Tibial nerve (tissue), 3 donors: Measurements from ENCODE around the gene IQGAP2.

Experiments used
- CTCF ChIP-seq, 5 experiments: fragments of 200-600 bp in 3 of 5; fragments of 450-650 bp in 2 of 5; sonication (generic) in 3 of 5; IDR thresholded peaks; one replicate each; pipeline ENCODE4 v1.5.1; 2016 to 2019; ENCODE audit warnings: antibody characterized with exemption in 5 of 5, mild to moderate bottlenecking in 3 of 5, moderate library complexity in 2 of 5
- POLR2A ChIP-seq, 2 donors: fragments of 450-650 bp; IDR thresholded peaks; one replicate each; pipeline ENCODE4 v1.6.1; 2017; ENCODE audit warnings: antibody characterized with exemption in 2 of 2, mild to moderate bottlenecking in 2 of 2, moderate library complexity in 2 of 2

- TF ChIP-seq CTCF (IDR thresholded peaks at IDR 0.05) (no peak), POLR2A (IDR thresholded peaks at IDR 0.05) (no peak)
These were observed 38.0 kb downstream of the IQGAP2 start for GRCh38 chr5:76441101-76441500.
